Neuronal stem cell (in vitro differentiated cells): ENCODE results near the gene VMP1.

Experiments used
- DNase-seq: peaks from one replicate; pipeline ENCODE4 v3.0.0-alpha.2; 2013; ENCODE audit warnings: low spot score
- H2AFZ ChIP-seq: one replicate; pipeline ENCODE4 v1.6.1; 2013; ENCODE audit warnings: mild to moderate bottlenecking, low read length, inconsistent platforms
- H2AK5ac ChIP-seq: 2 replicates; pipeline ENCODE4 v1.6.1; 2013; ENCODE audit warnings: low read depth, mild to moderate bottlenecking, inconsistent platforms, low read length, moderate library complexity, mixed read lengths
- H2BK120ac ChIP-seq: 2 replicates; pipeline ENCODE4 v1.6.1; 2013; ENCODE audit warnings: low read depth, mild to moderate bottlenecking, inconsistent platforms, low read length, moderate library complexity, mixed read lengths
- H2BK12ac ChIP-seq: one replicate; pipeline ENCODE4 v1.6.1; 2013; ENCODE audit warnings: low read length, inconsistent platforms
- H2BK15ac ChIP-seq: 2 replicates; pipeline ENCODE4 v1.6.1; 2013; ENCODE audit warnings: mild to moderate bottlenecking, low read length, inconsistent platforms, mixed read lengths
- H2BK5ac ChIP-seq: one replicate; pipeline ENCODE4 v1.6.1; 2013; ENCODE audit warnings: inconsistent platforms, mild to moderate bottlenecking, low read length, moderate library complexity
- H3K14ac ChIP-seq: one replicate; pipeline ENCODE4 v1.6.1; 2013; ENCODE audit warnings: low read length, inconsistent platforms
- H3K18ac ChIP-seq: 2 replicates; pipeline ENCODE4 v1.6.1; 2013; ENCODE audit warnings: low read length, inconsistent platforms
- H3K23ac ChIP-seq: 2 replicates; pipeline ENCODE4 v1.6.1; 2013; ENCODE audit warnings: low read depth, mild to moderate bottlenecking, mixed read lengths, low read length, inconsistent platforms; ENCODE audit not compliant: poor library complexity
- H3K27ac ChIP-seq: replicated peaks from 3 replicates; pipeline ENCODE4 v1.5.1; 2013; ENCODE audit warnings: low read length, inconsistent platforms
- H3K27me3 ChIP-seq, 3 experiments: 2 replicates each; pipeline ENCODE4 v1.6.1; 2013; ENCODE audit warnings: low read length in 3 of 3, mild to moderate bottlenecking in 2 of 3, inconsistent platforms in 1 of 3, low read depth in 1 of 3, mixed read lengths in 1 of 3, moderate library complexity in 1 of 3; ENCODE audit not compliant: control insufficient read depth in 3 of 3, insufficient read depth in 3 of 3
- H3K36me3 ChIP-seq, 2 donors: replicated peaks in 1 of 2; 2 replicates each; pipeline ENCODE4 v1.6.1; 2013; ENCODE audit warnings: low read length in 2 of 2; ENCODE audit not compliant: control insufficient read depth in 2 of 2, insufficient read depth in 2 of 2
- H3K4ac ChIP-seq: 2 replicates; pipeline ENCODE4 v1.6.1; 2013; ENCODE audit warnings: inconsistent platforms, mild to moderate bottlenecking, low read length, moderate library complexity
- H3K4me1 ChIP-seq, 2 donors: 1 replicate in 1 of 2; 2 replicates in 1 of 2; pipeline ENCODE4 v1.6.1; 2013; ENCODE audit warnings: low read length in 2 of 2, low read depth in 1 of 2; ENCODE audit not compliant: control insufficient read depth in 2 of 2, insufficient read depth in 1 of 2
- H3K4me2 ChIP-seq: one replicate; pipeline ENCODE4 v1.6.1; 2013; ENCODE audit warnings: mild to moderate bottlenecking, low read length, inconsistent platforms; ENCODE audit not compliant: insufficient read depth, poor library complexity, severe bottlenecking
- H3K4me3 ChIP-seq, 2 donors: 2 replicates each; pipeline ENCODE4 v1.5.1; 2013; ENCODE audit warnings: low read length in 2 of 2, mild to moderate bottlenecking in 2 of 2, inconsistent platforms in 1 of 2, moderate library complexity in 1 of 2
- H3K79me1 ChIP-seq: one replicate; pipeline ENCODE4 v1.6.1; 2013; ENCODE audit warnings: low read depth, mild to moderate bottlenecking, inconsistent platforms, low read length, moderate library complexity
- H3K9ac ChIP-seq: one replicate; pipeline ENCODE4 v1.6.1; 2013; ENCODE audit warnings: mild to moderate bottlenecking, low read depth, low read length, inconsistent platforms; ENCODE audit not compliant: poor library complexity
- H3K9me3 ChIP-seq, 2 donors: replicated peaks in 1 of 2; 2 replicates each; pipeline versions ENCODE3 to v1.6.1; 2013; ENCODE audit warnings: low read length in 2 of 2, mild to moderate bottlenecking in 2 of 2, inconsistent platforms in 1 of 2, low read depth in 1 of 2, mixed read lengths in 1 of 2, moderate library complexity in 1 of 2; ENCODE audit not compliant: control insufficient read depth in 2 of 2, insufficient read depth in 1 of 2
- H4K8ac ChIP-seq: one replicate; pipeline ENCODE4 v1.6.1; 2013; ENCODE audit warnings: low read depth, mild to moderate bottlenecking, inconsistent platforms, low read length, moderate library complexity
- H4K91ac ChIP-seq: one replicate; pipeline ENCODE4 v1.6.1; 2013; ENCODE audit warnings: low read length, low read depth, mild to moderate bottlenecking, inconsistent platforms; ENCODE audit not compliant: poor library complexity
- whole genome bisulfite sequencing, 2 donors: extraction: QIAGEN DNeasy Blood & Tissue Kit; methylation state at CpG; one replicate each; pipeline ENCODE4 v1.1.7; 2013; ENCODE audit warnings: missing lambda C conversion rate in 2 of 2, mixed read lengths in 1 of 2; ENCODE audit not compliant: insufficient read length in 2 of 2, insufficient replicate concordance in 1 of 2; ENCODE audit errors: extremely low coverage in 2 of 2; 5-methylcytosine and 5-hydroxymethylcytosine counted together

Gene VMP1

DNA sequence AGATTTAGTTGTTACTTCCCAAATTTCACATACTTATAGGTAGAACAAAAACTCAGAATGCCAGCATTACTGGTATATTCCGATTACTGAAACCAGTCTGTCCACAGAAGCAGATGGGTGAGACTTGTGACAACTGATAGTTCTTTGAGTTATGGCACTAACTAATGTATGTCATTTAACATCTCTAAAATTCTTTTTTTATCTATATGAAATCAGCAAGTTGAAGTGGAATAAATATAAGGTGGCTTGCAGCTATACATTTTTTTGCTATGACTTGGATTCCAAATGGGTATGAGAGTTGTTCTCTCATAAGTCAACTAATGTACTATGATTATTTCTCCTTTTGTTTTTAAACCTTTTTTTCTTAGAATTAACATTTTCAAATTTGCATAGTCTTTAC is 69.1 kb downstream of the VMP1 start:
- H3K27ac ChIP-seq, result no peak overlapping the region
- WGBS, 2 donors, result no CpG with 5 or more reads among the region's 1 CpG
- DNase-seq, result no peak

DNA sequence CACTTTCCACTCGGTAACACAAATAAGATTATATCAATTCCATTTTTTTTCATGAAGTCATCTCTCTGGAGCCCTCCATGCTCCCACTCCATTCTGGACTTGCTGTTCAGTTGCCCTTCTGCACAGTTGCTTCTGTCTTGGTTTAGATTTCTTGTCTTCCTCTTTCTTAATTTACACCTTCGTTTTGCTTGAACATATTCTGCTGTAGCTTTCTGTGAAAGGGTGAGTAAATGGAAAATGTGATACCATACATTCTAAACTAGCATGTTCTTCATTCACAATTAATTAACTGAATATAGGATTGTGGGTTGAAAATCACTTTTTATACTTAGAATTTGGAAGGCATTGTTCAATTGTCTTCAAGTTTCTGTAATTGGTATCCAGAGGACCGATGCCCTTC is 69.6 kb downstream of the VMP1 start:
- H2BK12ac ChIP-seq, result no peak overlapping the region
- no peak overlapping the region for H2AK5ac ChIP-seq
- no peak overlapping the region for H2BK5ac ChIP-seq
- no peak overlapping the region for H4K8ac ChIP-seq
- no peak overlapping the region for H3K9ac ChIP-seq
- peaks cover 3 to 49% of the 10 kb centered on the region in 2 donors for H3K36me3 ChIP-seq
- no peak overlapping the region for H3K23ac ChIP-seq
- H3K18ac ChIP-seq, result no peak overlapping the region
- no peak for DNase-seq
- no peak overlapping the region for H3K27ac ChIP-seq
- no peaks in the 10 kb centered on the region for H3K79me1 ChIP-seq
- H3K27me3 ChIP-seq, result no peaks in the 10 kb centered on the region
- H3K4me1 ChIP-seq, result no peaks in the 10 kb centered on the region
- H3K9me3 ChIP-seq, result peaks cover 0 to 11% of the 10 kb centered on the region in 2 donors
- H3K4me3 ChIP-seq, result no peak overlapping the region
- no peak overlapping the region for H3K14ac ChIP-seq
- no peak overlapping the region for H2BK120ac ChIP-seq
- WGBS, 2 donors, result no CpG with 5 or more reads among the region's 3 CpGs
- H2AFZ ChIP-seq, result no peak overlapping the region
- H2BK15ac ChIP-seq, result no peak overlapping the region
- H3K4ac ChIP-seq, result no peak overlapping the region
- H3K4me2 ChIP-seq, result no peak overlapping the region
- no peak overlapping the region for H4K91ac ChIP-seq

More for the DNA sequence above, 69.1 kb downstream of the VMP1 start:
- Histone ChIP-seq H2AFZ (no peak overlapping the region), H2BK120ac (no peak overlapping the region), H3K4me3 (no peak overlapping the region), H2BK12ac (no peak overlapping the region), H2BK5ac (no peak overlapping the region), H3K9me3 (peaks cover 0 to 11% of the 10 kb centered on the region in 2 donors), H3K4me2 (no peak overlapping the region), H3K18ac (no peak overlapping the region), H2AK5ac (no peak overlapping the region), H4K91ac (no peak overlapping the region), H2BK15ac (no peak overlapping the region), H3K14ac (no peak overlapping the region), H3K23ac (no peak overlapping the region), H3K79me1 (no peaks in the 10 kb centered on the region), H3K36me3 (peaks cover 3 to 49% of the 10 kb centered on the region in 2 donors), H3K27me3 (no peaks in the 10 kb centered on the region), H3K9ac (no peak overlapping the region), H3K4me1 (no peaks in the 10 kb centered on the region), H3K4ac (no peak overlapping the region), H4K8ac (no peak overlapping the region)

DNA sequence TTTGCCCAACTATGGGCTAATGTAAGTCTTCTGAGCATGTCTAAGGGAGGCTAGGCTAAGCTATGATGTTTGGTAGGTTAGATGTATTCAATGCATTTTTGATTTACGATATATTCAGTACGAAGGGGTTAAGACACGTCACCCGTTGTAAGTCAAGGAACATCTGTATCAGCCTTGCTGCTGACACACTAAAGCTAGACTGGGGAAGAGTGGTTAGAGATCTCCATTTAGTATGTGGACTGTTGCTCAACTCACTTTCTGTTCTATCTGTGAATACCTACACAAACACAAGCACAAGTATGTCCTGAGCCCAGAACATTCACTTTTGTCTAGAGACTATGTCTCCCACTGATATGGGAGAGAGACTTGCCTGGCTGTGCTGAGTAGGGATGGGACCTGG is 71.5 kb downstream of the VMP1 start:
- Histone ChIP-seq H3K9me3 (peaks cover 0 to 14% of the 10 kb centered on the region in 2 donors), H2BK12ac (no peak overlapping the region), H3K14ac (no peak overlapping the region), H3K79me1 (no peaks in the 10 kb centered on the region), H3K27ac (no peak overlapping the region), H3K18ac (no peak overlapping the region), H3K4me2 (no peak overlapping the region), H2AK5ac (no peak overlapping the region), H3K9ac (no peak overlapping the region), H2BK15ac (no peak overlapping the region), H3K36me3 (peaks cover 3 to 42% of the 10 kb centered on the region in 2 donors), H3K4ac (no peak overlapping the region), H3K4me1 (peaks cover 2 to 13% of the 10 kb centered on the region in 2 donors), H4K8ac (no peak overlapping the region), H3K4me3 (no peak overlapping the region), H2BK120ac (no peak overlapping the region), H4K91ac (no peak overlapping the region), H2BK5ac (no peak overlapping the region), H3K23ac (no peak overlapping the region), H3K27me3 (no peaks in the 10 kb centered on the region), H2AFZ (no peak overlapping the region)
- no peak for DNase-seq
- WGBS, 2 donors, result no CpG with 5 or more reads among the region's 4 CpGs

DNA sequence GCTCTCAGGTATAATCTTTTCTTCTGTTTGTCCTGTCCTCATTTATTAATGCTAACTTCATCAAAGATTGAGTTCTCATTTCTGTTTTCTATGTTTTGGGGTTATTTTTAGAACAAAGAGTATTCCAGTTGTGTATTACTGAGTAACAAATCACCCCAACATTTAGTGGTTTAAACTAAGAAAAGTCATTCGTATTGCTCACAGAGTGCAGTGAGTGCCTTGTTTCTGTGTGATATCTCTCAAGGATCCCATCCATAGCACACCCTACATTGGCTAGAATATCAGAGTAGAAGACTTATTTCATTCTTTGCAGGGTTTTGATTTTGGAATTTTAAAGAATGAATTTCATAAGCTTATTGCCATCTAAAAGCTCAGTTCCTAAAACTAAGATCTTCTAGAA is 72.1 kb downstream of the VMP1 start:
- Histone ChIP-seq H3K36me3 (peaks cover 3 to 36% of the 10 kb centered on the region in 2 donors), H3K18ac (no peak overlapping the region), H2BK120ac (no peak overlapping the region), H4K91ac (no peak overlapping the region), H3K9me3 (peaks cover 0 to 14% of the 10 kb centered on the region in 2 donors), H3K9ac (no peak overlapping the region), H3K79me1 (no peaks in the 10 kb centered on the region), H3K27ac (no peak overlapping the region), H2AK5ac (no peak overlapping the region), H2BK5ac (no peak overlapping the region), H2BK12ac (no peak overlapping the region), H3K4ac (no peak overlapping the region), H3K27me3 (no peaks in the 10 kb centered on the region), H2AFZ (no peak overlapping the region), H3K4me1 (peaks cover 2 to 18% of the 10 kb centered on the region in 2 donors), H4K8ac (no peak overlapping the region), H3K4me2 (no peak overlapping the region), H2BK15ac (no peak overlapping the region), H3K23ac (no peak overlapping the region), H3K4me3 (no peak overlapping the region), H3K14ac (no peak overlapping the region)
- DNase-seq, result no peak
- no CpG with 5 or more reads among the region's 1 CpG for WGBS, 2 donors
